Neural progenitor cell (in vitro differentiated cells): ENCODE data around the gene SHC3.

Experiments used
- EZH2 ChIP-seq: fragments of 200-600 bp; sonication (generic); IDR thresholded peaks from 2 replicates; pipeline ENCODE4 v1.6.1; 2017; ENCODE audit warnings: antibody characterized with exemption, mild to moderate bottlenecking, moderate library complexity
- EZH2phosphoT487 ChIP-seq: fragments of 200-600 bp; sonication (generic); IDR thresholded peaks from 2 replicates; pipeline ENCODE4 v1.6.1; 2017; ENCODE audit warnings: antibody characterized with exemption
- TF ChIP-seq, protein P1 (sequence below): fragments of 200-600 bp; sonication (generic); IDR thresholded peaks from 2 replicates; pipeline ENCODE4 v1.5.1; 2017; ENCODE audit warnings: antibody characterized with exemption, mild to moderate bottlenecking

DNA sequence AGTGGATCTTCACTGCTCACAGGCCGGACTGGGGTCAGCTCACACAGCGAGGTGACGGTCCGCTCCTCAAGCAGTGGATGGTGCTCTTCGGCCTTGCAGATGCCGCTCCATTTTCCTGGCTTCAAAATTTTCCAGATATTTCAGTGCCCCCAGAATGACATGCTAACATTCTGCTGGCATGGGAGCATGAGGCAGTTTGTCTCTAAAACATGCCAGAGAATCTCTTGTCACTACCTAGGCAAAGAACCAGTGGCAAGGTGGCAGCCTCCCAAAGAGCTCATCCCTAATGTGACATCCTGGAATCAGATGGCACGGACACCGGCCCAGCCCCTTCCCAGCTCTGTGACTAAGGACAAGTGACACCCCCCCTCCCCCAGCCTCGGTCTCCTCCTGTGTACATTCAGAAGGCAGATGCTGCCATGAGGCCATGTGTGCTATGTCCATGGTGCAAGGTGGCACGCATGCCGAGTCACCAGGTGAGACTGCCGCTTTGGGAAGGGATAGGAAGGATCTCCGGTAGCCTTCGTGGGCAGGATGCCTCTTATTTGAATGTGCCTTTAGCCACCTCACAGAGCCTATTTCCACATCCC lies 184.7 kb downstream of the SHC3 start:
- no peak for TF ChIP-seq EZH2
- TF ChIP-seq, protein P1, sequence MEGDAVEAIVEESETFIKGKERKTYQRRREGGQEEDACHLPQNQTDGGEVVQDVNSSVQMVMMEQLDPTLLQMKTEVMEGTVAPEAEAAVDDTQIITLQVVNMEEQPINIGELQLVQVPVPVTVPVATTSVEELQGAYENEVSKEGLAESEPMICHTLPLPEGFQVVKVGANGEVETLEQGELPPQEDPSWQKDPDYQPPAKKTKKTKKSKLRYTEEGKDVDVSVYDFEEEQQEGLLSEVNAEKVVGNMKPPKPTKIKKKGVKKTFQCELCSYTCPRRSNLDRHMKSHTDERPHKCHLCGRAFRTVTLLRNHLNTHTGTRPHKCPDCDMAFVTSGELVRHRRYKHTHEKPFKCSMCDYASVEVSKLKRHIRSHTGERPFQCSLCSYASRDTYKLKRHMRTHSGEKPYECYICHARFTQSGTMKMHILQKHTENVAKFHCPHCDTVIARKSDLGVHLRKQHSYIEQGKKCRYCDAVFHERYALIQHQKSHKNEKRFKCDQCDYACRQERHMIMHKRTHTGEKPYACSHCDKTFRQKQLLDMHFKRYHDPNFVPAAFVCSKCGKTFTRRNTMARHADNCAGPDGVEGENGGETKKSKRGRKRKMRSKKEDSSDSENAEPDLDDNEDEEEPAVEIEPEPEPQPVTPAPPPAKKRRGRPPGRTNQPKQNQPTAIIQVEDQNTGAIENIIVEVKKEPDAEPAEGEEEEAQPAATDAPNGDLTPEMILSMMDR: no peak
- no peak for TF ChIP-seq EZH2phosphoT487
